ENCODE results near the gene SPPL3.
"Not testable (repeated sequence)": the region's sequence is repeated elsewhere in the genome, so short reads cannot be mapped to it uniquely, and the experiment has no call there.

SPPL3 gene

DNA sequence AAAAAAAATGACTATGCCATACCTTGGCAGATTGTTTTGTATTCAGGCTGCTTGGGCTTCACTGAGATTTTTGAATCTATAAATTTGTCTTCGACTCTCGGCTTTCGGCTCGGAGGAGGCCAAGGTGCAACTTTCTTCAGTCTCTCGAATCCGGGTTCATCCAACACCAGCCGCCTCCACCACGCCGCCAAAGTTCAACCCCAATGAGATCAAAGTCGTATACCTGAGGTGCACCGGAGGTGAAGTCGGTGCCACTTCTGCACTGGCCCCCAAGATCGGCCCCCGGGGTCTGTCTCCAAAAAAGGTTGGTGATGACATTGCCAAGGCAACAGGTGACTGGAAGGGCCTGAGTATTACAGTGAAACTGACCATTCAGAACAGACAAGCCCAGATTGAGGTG, 12.4 kb upstream of the SPPL3 start:
- H3K9ac ChIP-seq (ENCODE audit: low read length): no peak overlapping the region
- no peaks in the 10 kb centered on the region for H3K9me3 ChIP-seq (ENCODE audit: control insufficient read depth, low read depth, low read length)
- no peaks in the 10 kb centered on the region for H3K27me3 ChIP-seq (ENCODE audit: control insufficient read depth, insufficient read depth, low read length)
- no peak overlapping the region for H3K4me3 ChIP-seq (ENCODE audit: low read length)
- H3K27ac ChIP-seq (ENCODE audit: low read length): no peak overlapping the region
- H3K4me1 ChIP-seq (ENCODE audit: control insufficient read depth, low read depth, low read length): no peaks in the 10 kb centered on the region
- no peaks in the 10 kb centered on the region for H3K36me3 ChIP-seq (ENCODE audit: control insufficient read depth, low read depth, low read length)

GRCh38 chr12:120914794-120915193, 10.6 kb upstream of the SPPL3 start:
- no peaks in the 10 kb centered on the region for H3K4me1 ChIP-seq (ENCODE audit: control insufficient read depth, low read depth, low read length)
- H3K4me3 ChIP-seq (ENCODE audit: low read length): no peak overlapping the region
- H3K9ac ChIP-seq (ENCODE audit: low read length): no peak overlapping the region
- H3K27me3 ChIP-seq (ENCODE audit: control insufficient read depth, insufficient read depth, low read length): no peaks in the 10 kb centered on the region
- no peak overlapping the region for H3K27ac ChIP-seq (ENCODE audit: low read length)
- H3K9me3 ChIP-seq (ENCODE audit: control insufficient read depth, low read depth, low read length): no peaks in the 10 kb centered on the region
- H3K36me3 ChIP-seq (ENCODE audit: control insufficient read depth, low read depth, low read length): no peaks in the 10 kb centered on the region

DNA sequence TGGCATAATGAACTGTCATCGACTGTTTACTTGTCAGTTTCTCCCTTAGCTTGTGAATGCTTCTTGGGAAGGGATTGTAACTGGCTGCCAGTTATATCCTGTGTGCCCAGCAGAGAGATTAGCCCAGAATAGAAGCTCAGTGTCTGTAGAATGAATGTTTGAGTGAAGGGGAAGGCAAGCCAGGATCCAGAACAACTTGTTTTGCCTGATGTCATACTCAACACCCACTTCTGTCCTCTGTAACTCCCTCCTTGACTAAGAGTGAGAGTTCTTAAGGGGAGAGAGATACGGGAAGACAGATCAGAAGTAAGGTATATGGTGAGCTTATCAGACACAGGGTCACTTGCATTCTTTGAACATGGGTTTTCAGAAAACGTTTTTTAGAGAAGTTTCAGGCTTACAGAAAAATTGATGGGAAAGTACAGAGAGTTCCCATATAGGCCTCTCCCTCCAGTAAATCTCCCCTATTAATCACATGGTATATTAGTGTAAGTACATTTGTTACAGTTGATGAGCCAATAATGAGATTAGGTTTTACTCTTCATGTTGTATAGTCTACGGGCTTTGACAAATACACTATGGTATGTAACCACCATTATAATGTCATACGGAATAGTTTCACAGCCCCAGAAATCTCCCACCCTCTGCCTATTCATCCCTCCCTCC, 5.6 kb upstream of the SPPL3 start:
- H3K9ac ChIP-seq (ENCODE audit: low read length): no peak overlapping the region
- H3K4me3 ChIP-seq (ENCODE audit: low read length): no peak overlapping the region
- H3K27me3 ChIP-seq (ENCODE audit: control insufficient read depth, insufficient read depth, low read length): no peaks in the 10 kb centered on the region
- H3K9me3 ChIP-seq (ENCODE audit: control insufficient read depth, low read depth, low read length): no peaks in the 10 kb centered on the region
- no peaks in the 10 kb centered on the region for H3K4me1 ChIP-seq (ENCODE audit: control insufficient read depth, low read depth, low read length)
- H3K27ac ChIP-seq (ENCODE audit: low read length): no peak overlapping the region
- H3K36me3 ChIP-seq (ENCODE audit: control insufficient read depth, low read depth, low read length): no peaks in the 10 kb centered on the region

DNA sequence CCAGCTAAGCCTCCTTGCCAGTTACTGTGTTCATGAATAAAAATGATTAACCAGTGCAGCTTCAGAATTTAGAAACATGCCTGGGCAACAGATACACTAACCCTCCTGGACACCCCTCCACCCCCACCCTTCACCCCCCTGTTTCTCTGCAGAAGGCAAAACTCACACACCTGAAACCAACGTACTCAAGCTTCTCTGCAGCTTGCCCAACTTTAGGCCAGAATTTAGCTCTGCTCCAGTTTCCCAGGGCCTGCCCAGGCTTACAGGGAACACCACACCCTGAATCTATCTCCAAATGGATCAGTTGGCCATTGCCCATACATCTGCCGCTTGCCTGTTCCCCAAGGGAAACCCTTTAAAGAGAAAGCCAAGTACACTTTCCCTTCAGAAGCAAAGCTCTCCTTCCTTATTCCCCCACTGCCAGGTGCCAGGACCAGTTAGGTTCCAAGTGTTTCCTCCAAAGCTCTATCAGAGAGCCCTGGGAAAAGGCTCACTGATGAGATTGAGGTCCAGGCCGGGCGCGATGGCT, 1.8 kb upstream of the SPPL3 start:
- no peaks in the 10 kb centered on the region for H3K36me3 ChIP-seq (ENCODE audit: control insufficient read depth, low read depth, low read length)
- H3K27me3 ChIP-seq (ENCODE audit: control insufficient read depth, insufficient read depth, low read length): no peaks in the 10 kb centered on the region
- no peaks in the 10 kb centered on the region for H3K9me3 ChIP-seq (ENCODE audit: control insufficient read depth, low read depth, low read length)
- no peak overlapping the region for H3K4me3 ChIP-seq (ENCODE audit: low read length)
- no peak overlapping the region for H3K9ac ChIP-seq (ENCODE audit: low read length)
- H3K27ac ChIP-seq (ENCODE audit: low read length): no peak overlapping the region
- peaks cover 7% of the 10 kb centered on the region for H3K4me1 ChIP-seq (ENCODE audit: control insufficient read depth, low read depth, low read length)

DNA sequence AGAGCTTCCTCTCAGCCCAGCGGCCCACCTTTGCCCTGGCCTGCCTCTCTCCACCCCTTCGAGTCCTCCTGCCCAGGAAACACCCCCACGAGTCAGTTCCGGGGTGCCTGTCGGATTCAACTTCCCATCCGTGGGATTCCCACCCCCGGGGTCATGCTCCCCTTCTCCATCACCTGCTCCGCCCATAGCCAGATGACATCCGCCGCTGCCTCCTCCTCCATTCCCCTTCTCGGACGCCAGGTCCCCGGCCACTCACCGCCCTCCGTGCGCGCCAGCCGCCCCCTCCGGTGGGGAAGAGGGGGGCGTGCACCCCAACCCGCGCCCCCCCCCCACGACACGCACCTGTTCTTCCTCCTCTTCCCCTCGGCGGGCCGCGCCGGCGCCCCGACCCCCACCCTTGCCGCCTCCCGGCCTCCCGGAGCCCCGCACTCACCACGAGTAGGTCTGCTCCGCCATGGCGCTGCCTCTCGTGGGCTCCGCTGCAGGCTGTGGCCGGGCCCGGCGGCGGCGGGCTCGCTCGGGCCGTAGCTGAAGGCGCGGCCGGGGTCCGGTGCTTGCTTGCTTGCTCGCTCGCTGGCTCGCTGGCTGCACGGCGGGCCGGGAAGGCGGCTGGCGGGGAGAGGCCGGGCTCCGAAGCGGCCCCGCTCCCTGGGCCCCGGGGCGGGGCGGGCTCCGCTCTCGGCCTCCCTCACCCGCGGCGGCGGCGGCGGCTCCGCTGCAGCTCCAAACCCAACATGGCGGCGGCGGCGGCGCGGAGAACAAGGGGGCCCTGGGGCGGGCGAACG, 554 bp downstream of the SPPL3 start:
- Histone ChIP-seq H3K27me3 (ENCODE audit: control insufficient read depth, insufficient read depth, low read length) (no peaks in the 10 kb centered on the region), H3K36me3 (ENCODE audit: control insufficient read depth, low read depth, low read length) (no peaks in the 10 kb centered on the region), H3K9ac (ENCODE audit: low read length) (peak overlapping the region; percentile 63), H3K4me3 (ENCODE audit: low read length) (peak overlapping the region; percentile 74), H3K27ac (ENCODE audit: low read length) (no peak overlapping the region), H3K4me1 (ENCODE audit: control insufficient read depth, low read depth, low read length) (peaks cover 7% of the 10 kb centered on the region), H3K9me3 (ENCODE audit: control insufficient read depth, low read depth, low read length) (no peaks in the 10 kb centered on the region)

DNA sequence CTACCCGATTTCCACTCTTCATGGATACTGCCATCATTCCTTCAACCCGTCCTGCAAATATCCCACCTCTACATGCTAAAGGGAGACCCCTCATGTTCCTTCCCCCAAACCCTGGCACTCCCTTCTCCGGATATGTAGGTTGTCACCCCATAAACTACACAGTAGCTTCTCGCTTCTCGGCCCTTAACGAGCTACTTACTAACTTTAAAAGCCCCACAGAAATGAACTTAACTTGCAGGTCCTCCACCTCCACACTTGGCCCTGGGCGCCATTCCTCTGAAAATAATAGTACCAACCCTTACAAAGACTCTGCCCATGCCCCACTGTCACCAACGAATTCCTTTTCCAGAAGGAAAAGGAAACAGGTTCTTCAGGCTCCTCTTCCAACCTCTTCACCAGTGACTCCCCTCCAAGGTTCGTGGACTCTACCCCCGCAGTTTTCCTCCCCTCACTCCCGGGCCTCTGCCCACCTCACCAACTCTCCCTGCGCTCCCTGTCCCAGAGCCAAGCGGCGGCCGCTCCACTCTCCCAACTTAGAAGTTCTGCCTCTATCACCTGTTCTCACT, 1.2 kb downstream of the SPPL3 start:
- Histone ChIP-seq H3K36me3 (ENCODE audit: control insufficient read depth, low read depth, low read length) (no peaks in the 10 kb centered on the region), H3K27ac (ENCODE audit: low read length) (no peak overlapping the region), H3K27me3 (ENCODE audit: control insufficient read depth, insufficient read depth, low read length) (no peaks in the 10 kb centered on the region), H3K4me3 (ENCODE audit: low read length) (peak overlapping the region; percentile 74), H3K9ac (ENCODE audit: low read length) (peak overlapping the region; percentile 63), H3K4me1 (ENCODE audit: control insufficient read depth, low read depth, low read length) (peaks cover 7% of the 10 kb centered on the region), H3K9me3 (ENCODE audit: control insufficient read depth, low read depth, low read length) (no peaks in the 10 kb centered on the region)

DNA sequence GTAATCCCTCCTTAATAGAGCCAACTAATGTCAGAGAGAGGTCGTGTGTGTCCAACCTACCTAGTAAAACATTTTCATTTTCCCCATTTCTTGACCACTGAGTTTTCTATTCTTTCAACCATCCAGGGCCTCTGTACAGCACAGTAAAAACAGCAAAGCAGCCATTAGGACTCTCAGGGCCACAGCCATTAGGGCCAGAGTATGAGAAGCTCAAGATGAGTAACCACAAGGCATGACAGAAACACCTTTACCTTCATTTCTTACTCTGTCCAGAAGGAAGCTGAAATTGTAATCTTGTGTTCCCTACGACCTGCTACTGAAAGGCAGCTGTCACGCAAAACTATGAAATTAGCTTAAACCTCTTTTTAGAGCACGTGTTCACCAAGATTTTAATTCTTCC, 2.3 kb downstream of the SPPL3 start:
- no peaks in the 10 kb centered on the region for H3K9me3 ChIP-seq (ENCODE audit: control insufficient read depth, low read depth, low read length)
- no peak overlapping the region for H3K4me3 ChIP-seq (ENCODE audit: low read length)
- H3K36me3 ChIP-seq (ENCODE audit: control insufficient read depth, low read depth, low read length): no peaks in the 10 kb centered on the region
- peaks cover 7% of the 10 kb centered on the region for H3K4me1 ChIP-seq (ENCODE audit: control insufficient read depth, low read depth, low read length)
- H3K27me3 ChIP-seq (ENCODE audit: control insufficient read depth, insufficient read depth, low read length): no peaks in the 10 kb centered on the region
- H3K27ac ChIP-seq (ENCODE audit: low read length): no peak overlapping the region
- H3K9ac ChIP-seq (ENCODE audit: low read length): no peak overlapping the region

DNA sequence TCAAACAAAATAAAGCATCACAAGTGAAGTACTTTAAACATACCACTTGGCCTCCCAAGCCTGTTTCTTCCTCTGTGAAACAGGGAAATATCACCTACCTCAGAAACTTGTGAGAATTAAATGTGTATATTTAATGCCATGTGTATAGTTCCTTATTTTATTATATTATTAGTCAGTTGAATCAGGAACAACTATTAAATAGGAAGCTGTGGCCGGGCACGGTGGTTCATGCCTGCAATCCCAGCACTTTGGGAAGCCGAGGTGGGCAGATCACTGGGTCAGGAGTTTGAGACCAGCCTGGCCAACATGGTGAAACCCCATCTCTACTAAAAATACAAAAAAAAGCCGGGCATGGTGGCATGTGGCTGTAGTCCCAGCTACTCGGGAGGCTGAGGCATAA, 3.1 kb downstream of the SPPL3 start:
- not testable (repeated sequence) for H3K9ac ChIP-seq (ENCODE audit: low read length); H3K9me3 ChIP-seq (ENCODE audit: control insufficient read depth, low read depth, low read length); H3K4me1 ChIP-seq (ENCODE audit: control insufficient read depth, low read depth, low read length); H3K36me3 ChIP-seq (ENCODE audit: control insufficient read depth, low read depth, low read length); H3K27me3 ChIP-seq (ENCODE audit: control insufficient read depth, insufficient read depth, low read length); H3K27ac ChIP-seq (ENCODE audit: low read length); H3K4me3 ChIP-seq (ENCODE audit: low read length)

- H3K4me1 ChIP-seq (ENCODE audit: control insufficient read depth, low read depth, low read length): no peaks in the 10 kb centered on the region
- H3K27me3 ChIP-seq (ENCODE audit: control insufficient read depth, insufficient read depth, low read length): no peaks in the 10 kb centered on the region
- H3K9me3 ChIP-seq (ENCODE audit: control insufficient read depth, low read depth, low read length): no peaks in the 10 kb centered on the region
- no peak overlapping the region for H3K4me3 ChIP-seq (ENCODE audit: low read length)
- H3K9ac ChIP-seq (ENCODE audit: low read length): no peak overlapping the region
- no peak overlapping the region for H3K27ac ChIP-seq (ENCODE audit: low read length)
- H3K36me3 ChIP-seq (ENCODE audit: control insufficient read depth, low read depth, low read length): no peaks in the 10 kb centered on the region
Observed at GRCh38 chr12:120895532-120895931, 8.6 kb downstream of the SPPL3 start.

DNA sequence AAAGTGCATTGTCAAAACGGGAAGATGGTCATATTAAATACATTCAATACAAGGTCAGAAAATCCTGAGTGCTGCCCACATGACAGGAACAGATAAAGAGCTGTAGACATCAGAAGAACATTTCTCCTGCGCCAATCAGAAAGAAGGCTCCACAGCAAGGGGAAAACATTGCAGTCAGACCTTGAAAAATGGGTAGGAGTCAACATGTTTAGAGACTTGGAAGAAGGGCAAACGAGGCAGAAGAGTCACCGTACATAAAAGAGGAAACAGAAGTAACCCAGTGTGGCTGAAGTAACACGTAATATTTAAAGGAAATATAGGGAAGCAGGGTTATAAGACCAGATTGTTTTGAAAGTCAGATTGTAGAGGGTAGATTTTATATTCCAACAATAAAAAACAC, 11.9 kb downstream of the SPPL3 start:
- Histone ChIP-seq H3K36me3 (ENCODE audit: control insufficient read depth, low read depth, low read length) (no peaks in the 10 kb centered on the region), H3K9ac (ENCODE audit: low read length) (no peak overlapping the region), H3K4me3 (ENCODE audit: low read length) (no peak overlapping the region), H3K27me3 (ENCODE audit: control insufficient read depth, insufficient read depth, low read length) (no peaks in the 10 kb centered on the region), H3K27ac (ENCODE audit: low read length) (no peak overlapping the region), H3K9me3 (ENCODE audit: control insufficient read depth, low read depth, low read length) (no peaks in the 10 kb centered on the region), H3K4me1 (ENCODE audit: control insufficient read depth, low read depth, low read length) (no peaks in the 10 kb centered on the region)

- Histone ChIP-seq H3K9me3 (ENCODE audit: control insufficient read depth, low read depth, low read length) (no peaks in the 10 kb centered on the region), H3K27ac (ENCODE audit: low read length) (no peak overlapping the region), H3K36me3 (ENCODE audit: control insufficient read depth, low read depth, low read length) (no peaks in the 10 kb centered on the region), H3K4me1 (ENCODE audit: control insufficient read depth, low read depth, low read length) (no peaks in the 10 kb centered on the region), H3K27me3 (ENCODE audit: control insufficient read depth, insufficient read depth, low read length) (no peaks in the 10 kb centered on the region), H3K4me3 (ENCODE audit: low read length) (no peak overlapping the region), H3K9ac (ENCODE audit: low read length) (no peak overlapping the region)
Observed at GRCh38 chr12:120890963-120891362, 13.2 kb downstream of the SPPL3 start.
